Neural cell (in vitro differentiated cells): ENCODE measurements around the gene ZDHHC12. TPM values are rescaled to one million over a fixed set of nuclear protein-coding genes. Genes with fewer than 3 reads are reported as not detected.

Experiments
- H2AFZ ChIP-seq: fragments of 200-600, 300-800 bp; sonication (generic), shearing (Covaris generic); 2 replicates; pipeline ENCODE4 v1.6.0; 2014; ENCODE audit warnings: low read depth, mild to moderate bottlenecking, antibody characterized with exemption, low read length, moderate library complexity
- H3F3A ChIP-seq: fragments of 200-600 bp; shearing (Covaris generic); 2 replicates; pipeline ENCODE4 v1.6.1; 2016; ENCODE audit warnings: mild to moderate bottlenecking, moderate library complexity, mixed read lengths, antibody characterized with exemption, low read length; ENCODE audit not compliant: insufficient read depth, poor library complexity, severe bottlenecking
- H3K27ac ChIP-seq: fragments of 200-600, 300-800 bp; sonication (generic), shearing (Covaris generic); 2 replicates; pipeline ENCODE4 v1.5.1; 2014; ENCODE audit warnings: mild to moderate bottlenecking, low read length, moderate library complexity
- H3K27me3 ChIP-seq: fragments of 300-800, 200-600 bp; sonication (generic), shearing (Covaris generic); 2 replicates; pipeline ENCODE4 v1.6.0; 2014; ENCODE audit warnings: mild to moderate bottlenecking, low read depth, low read length, moderate library complexity; ENCODE audit not compliant: insufficient read depth
- H3K36me3 ChIP-seq: fragments of 300-800, 200-600 bp; sonication (generic), shearing (Covaris generic); 2 replicates; pipeline ENCODE4 v1.5.1; 2014; ENCODE audit warnings: mild to moderate bottlenecking, antibody characterized with exemption, low read length, moderate library complexity; ENCODE audit not compliant: insufficient read depth
- H3K4me2 ChIP-seq: fragments of 300-800, 200-600 bp; sonication (generic), shearing (Covaris generic); 2 replicates; pipeline ENCODE4 v1.6.0; 2014; ENCODE audit warnings: mild to moderate bottlenecking, low read length
- H3K4me3 ChIP-seq: fragments of 300-800, 200-600 bp; sonication (generic), shearing (Covaris generic); 2 replicates; pipeline ENCODE4 v1.5.1; 2014; ENCODE audit warnings: mild to moderate bottlenecking, low read length, moderate library complexity
- H3K79me2 ChIP-seq: fragments of 200-600 bp; shearing (Covaris generic); replicated peaks from 2 replicates; pipeline ENCODE4 v1.6.0; 2014; ENCODE audit warnings: mild to moderate bottlenecking, low read length, moderate library complexity; ENCODE audit not compliant: insufficient read depth
- H3K9ac ChIP-seq: fragments of 300-800, 200-600 bp; sonication (generic), shearing (Covaris generic); 2 replicates; pipeline ENCODE4 v1.6.1; 2016; ENCODE audit warnings: mild to moderate bottlenecking, low read length, mixed read lengths
- H3K9me2 ChIP-seq: fragments of 200-600 bp; shearing (Covaris generic); 2 replicates; pipeline ENCODE4 v1.6.1; 2016; ENCODE audit warnings: mild to moderate bottlenecking, low read length, mixed read lengths; ENCODE audit not compliant: insufficient read depth
- H3K9me3 ChIP-seq: fragments of 200-600, 300-800 bp; sonication (generic), shearing (Covaris generic); 2 replicates; pipeline ENCODE4 v1.6.1; 2016; ENCODE audit warnings: mild to moderate bottlenecking, mixed run types, low read length, moderate library complexity, mixed read lengths
- H4K20me1 ChIP-seq: fragments of 200-600 bp; shearing (Covaris generic); 2 replicates; pipeline ENCODE4 v1.6.1; 2016; ENCODE audit warnings: mild to moderate bottlenecking, mixed run types; ENCODE audit not compliant: insufficient read depth
- EP300 ChIP-seq: fragments of 450-650 bp; conservative IDR thresholded peaks from 2 replicates; pipeline ENCODE4 v1.6.1; 2014; ENCODE audit warnings: antibody characterized with exemption, mild to moderate bottlenecking, moderate library complexity; ENCODE audit not compliant: poor library complexity, severe bottlenecking
- EZH2 ChIP-seq: fragments of 200-600, 300-800 bp; shearing (Covaris generic), sonication (generic); IDR thresholded peaks from 2 replicates; pipeline ENCODE4 v1.6.1; 2014; ENCODE audit warnings: antibody characterized with exemption, low read length, borderline replicate concordance, mild to moderate bottlenecking; ENCODE audit not compliant: insufficient read depth, poor library complexity, severe bottlenecking
- MXI1 ChIP-seq: fragments of 450-650 bp; conservative IDR thresholded peaks from 2 replicates; pipeline ENCODE4 v1.6.1; 2014; ENCODE audit warnings: antibody characterized with exemption, mild to moderate bottlenecking; ENCODE audit not compliant: poor library complexity, severe bottlenecking
- POLR2AphosphoS5 ChIP-seq: IDR thresholded peaks from 2 replicates; pipeline ENCODE4 v1.6.1; 2012
- RAD21 ChIP-seq: fragments of 450-650 bp; conservative IDR thresholded peaks from 2 replicates; pipeline ENCODE4 v1.6.1; 2014; ENCODE audit warnings: antibody characterized with exemption, mild to moderate bottlenecking, moderate library complexity
- SMC3 ChIP-seq: fragments of 450-650 bp; conservative IDR thresholded peaks from 2 replicates; pipeline ENCODE4 v1.6.1; 2014; ENCODE audit warnings: antibody characterized with exemption, mild to moderate bottlenecking, moderate library complexity; ENCODE audit not compliant: poor library complexity
- TAF1 ChIP-seq: IDR thresholded peaks from 2 replicates; pipeline ENCODE4 v1.6.1; 2012; ENCODE audit warnings: low read depth
- polyA plus RNA-seq: library from polyadenylated mRNA; depleted of rRNA; stranded (reverse); fragments of >200 nt; gene quantifications from 2 replicates; pipeline ENCODE4 v1.2.3, GENCODE V29; 2014
- TF ChIP-seq, protein P1 (sequence below): fragments of 450-650 bp; IDR thresholded peaks from 2 replicates; pipeline ENCODE4 v1.5.1; 2014; ENCODE audit warnings: antibody characterized with exemption, mild to moderate bottlenecking, moderate library complexity; ENCODE audit not compliant: poor library complexity, severe bottlenecking
- TF ChIP-seq, protein P2 (sequence below): IDR thresholded peaks from 2 replicates; pipeline ENCODE4 v1.6.1; 2012; ENCODE audit warnings: borderline replicate concordance

The ZDHHC12 gene
- polyA plus RNA-seq, 1 donor from 2014 or later, result 0.09 TPM

GRCh38 chr9:128687453-128687852, 36.5 kb downstream of the ZDHHC12 start:
- no peak for TF ChIP-seq POLR2AphosphoS5
- no peak for TF ChIP-seq TAF1
- TF ChIP-seq SMC3, result no peak
- TF ChIP-seq, protein P1, sequence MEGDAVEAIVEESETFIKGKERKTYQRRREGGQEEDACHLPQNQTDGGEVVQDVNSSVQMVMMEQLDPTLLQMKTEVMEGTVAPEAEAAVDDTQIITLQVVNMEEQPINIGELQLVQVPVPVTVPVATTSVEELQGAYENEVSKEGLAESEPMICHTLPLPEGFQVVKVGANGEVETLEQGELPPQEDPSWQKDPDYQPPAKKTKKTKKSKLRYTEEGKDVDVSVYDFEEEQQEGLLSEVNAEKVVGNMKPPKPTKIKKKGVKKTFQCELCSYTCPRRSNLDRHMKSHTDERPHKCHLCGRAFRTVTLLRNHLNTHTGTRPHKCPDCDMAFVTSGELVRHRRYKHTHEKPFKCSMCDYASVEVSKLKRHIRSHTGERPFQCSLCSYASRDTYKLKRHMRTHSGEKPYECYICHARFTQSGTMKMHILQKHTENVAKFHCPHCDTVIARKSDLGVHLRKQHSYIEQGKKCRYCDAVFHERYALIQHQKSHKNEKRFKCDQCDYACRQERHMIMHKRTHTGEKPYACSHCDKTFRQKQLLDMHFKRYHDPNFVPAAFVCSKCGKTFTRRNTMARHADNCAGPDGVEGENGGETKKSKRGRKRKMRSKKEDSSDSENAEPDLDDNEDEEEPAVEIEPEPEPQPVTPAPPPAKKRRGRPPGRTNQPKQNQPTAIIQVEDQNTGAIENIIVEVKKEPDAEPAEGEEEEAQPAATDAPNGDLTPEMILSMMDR, result no peak
- no peak for TF ChIP-seq EZH2
- no peak for TF ChIP-seq RAD21
- no peak for TF ChIP-seq EP300
- TF ChIP-seq, protein P2, sequence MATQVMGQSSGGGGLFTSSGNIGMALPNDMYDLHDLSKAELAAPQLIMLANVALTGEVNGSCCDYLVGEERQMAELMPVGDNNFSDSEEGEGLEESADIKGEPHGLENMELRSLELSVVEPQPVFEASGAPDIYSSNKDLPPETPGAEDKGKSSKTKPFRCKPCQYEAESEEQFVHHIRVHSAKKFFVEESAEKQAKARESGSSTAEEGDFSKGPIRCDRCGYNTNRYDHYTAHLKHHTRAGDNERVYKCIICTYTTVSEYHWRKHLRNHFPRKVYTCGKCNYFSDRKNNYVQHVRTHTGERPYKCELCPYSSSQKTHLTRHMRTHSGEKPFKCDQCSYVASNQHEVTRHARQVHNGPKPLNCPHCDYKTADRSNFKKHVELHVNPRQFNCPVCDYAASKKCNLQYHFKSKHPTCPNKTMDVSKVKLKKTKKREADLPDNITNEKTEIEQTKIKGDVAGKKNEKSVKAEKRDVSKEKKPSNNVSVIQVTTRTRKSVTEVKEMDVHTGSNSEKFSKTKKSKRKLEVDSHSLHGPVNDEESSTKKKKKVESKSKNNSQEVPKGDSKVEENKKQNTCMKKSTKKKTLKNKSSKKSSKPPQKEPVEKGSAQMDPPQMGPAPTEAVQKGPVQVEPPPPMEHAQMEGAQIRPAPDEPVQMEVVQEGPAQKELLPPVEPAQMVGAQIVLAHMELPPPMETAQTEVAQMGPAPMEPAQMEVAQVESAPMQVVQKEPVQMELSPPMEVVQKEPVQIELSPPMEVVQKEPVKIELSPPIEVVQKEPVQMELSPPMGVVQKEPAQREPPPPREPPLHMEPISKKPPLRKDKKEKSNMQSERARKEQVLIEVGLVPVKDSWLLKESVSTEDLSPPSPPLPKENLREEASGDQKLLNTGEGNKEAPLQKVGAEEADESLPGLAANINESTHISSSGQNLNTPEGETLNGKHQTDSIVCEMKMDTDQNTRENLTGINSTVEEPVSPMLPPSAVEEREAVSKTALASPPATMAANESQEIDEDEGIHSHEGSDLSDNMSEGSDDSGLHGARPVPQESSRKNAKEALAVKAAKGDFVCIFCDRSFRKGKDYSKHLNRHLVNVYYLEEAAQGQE, result no peak
- no peak for TF ChIP-seq MXI1
- Histone ChIP-seq H3K79me2 (peaks cover 24% of the 10 kb centered on the region), H4K20me1 (peaks cover 4% of the 10 kb centered on the region), H3K9ac (no peak overlapping the region), H3K9me3 (no peaks in the 10 kb centered on the region), H3K27me3 (no peaks in the 10 kb centered on the region), H3K4me3 (no peak overlapping the region), H3K27ac (no peak overlapping the region), H3K4me2 (no peak overlapping the region), H3F3A (no peaks in the 10 kb centered on the region), H3K36me3 (no peaks in the 10 kb centered on the region), H3K9me2 (no peaks in the 10 kb centered on the region), H2AFZ (no peak overlapping the region)

DNA sequence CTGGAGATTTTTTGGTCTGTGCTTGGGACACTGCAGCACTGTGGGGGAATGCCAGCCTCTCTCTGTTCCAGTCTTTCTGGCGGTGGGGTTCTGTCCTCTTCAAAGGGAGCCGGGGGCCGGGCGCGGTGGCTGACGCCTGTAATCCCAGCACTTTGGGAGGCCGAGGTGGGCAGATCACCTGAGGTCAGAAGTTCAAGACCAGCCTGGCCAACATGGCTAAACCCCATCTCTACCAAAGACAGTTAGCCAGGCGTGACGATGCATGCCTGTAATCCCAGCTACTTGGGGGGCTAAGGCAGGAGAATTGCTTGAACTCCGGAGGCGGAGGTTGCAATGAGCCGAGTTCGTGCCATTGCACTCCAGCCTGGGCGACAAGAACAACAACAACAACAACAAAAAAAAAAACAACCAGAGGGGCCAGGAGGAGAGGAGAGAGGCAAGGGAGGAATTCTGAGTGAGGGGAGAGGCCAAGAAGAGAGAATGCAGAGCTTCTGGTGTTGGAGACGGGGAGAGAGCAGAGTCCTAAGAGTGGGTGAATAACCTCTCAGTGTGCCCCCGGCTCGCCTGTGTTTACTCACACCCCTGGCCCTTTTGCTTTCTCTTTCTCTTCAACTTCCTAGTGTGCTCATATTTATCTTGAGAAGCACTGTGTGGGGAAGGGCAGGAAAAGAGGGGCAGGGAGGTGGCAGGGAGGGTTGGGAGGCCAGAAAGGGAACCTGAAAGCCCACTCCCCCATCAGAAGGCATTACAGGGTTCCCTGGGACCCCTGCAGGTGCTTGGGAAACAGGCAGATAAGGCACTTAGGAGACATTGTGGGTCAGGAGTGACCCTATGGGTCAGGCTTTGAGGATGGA, 38.1 kb downstream of the ZDHHC12 start:
- Histone ChIP-seq H3K9ac (no peak overlapping the region), H2AFZ (no peak overlapping the region)

More for the DNA sequence above, 38.1 kb downstream of the ZDHHC12 start:
- H4K20me1 ChIP-seq, result peaks cover 4% of the 10 kb centered on the region
- H3K36me3 ChIP-seq, result no peaks in the 10 kb centered on the region
- no peak overlapping the region for H3K4me3 ChIP-seq
- TF ChIP-seq, protein P2, result no peak
- no peak for TF ChIP-seq TAF1
- no peak for TF ChIP-seq EZH2
- TF ChIP-seq POLR2AphosphoS5, result no peak
- no peak for TF ChIP-seq EP300
- TF ChIP-seq, protein P1, result no peak
- TF ChIP-seq RAD21, result no peak
- no peak for TF ChIP-seq MXI1
- no peak for TF ChIP-seq SMC3
- no peaks in the 10 kb centered on the region for H3K27me3 ChIP-seq
- H3K79me2 ChIP-seq, result peaks cover 8% of the 10 kb centered on the region
- H3K4me2 ChIP-seq, result no peak overlapping the region
- H3K27ac ChIP-seq, result no peak overlapping the region
- H3K9me3 ChIP-seq, result no peaks in the 10 kb centered on the region
- H3F3A ChIP-seq, result no peaks in the 10 kb centered on the region
- H3K9me2 ChIP-seq, result no peaks in the 10 kb centered on the region
